Neuron (in vitro differentiated cells): Measurements from ENCODE around the gene FAM20A.
"Not testable (repeated sequence)": the region's sequence is repeated elsewhere in the genome, so short reads cannot be mapped to it uniquely, and the experiment has no call there.

Source experiments
- H2AFZ ChIP-seq: one replicate; pipeline ENCODE4 v1.6.1; 2013; ENCODE audit warnings: low read depth, mild to moderate bottlenecking, inconsistent platforms, low read length, moderate library complexity
- H3K27me3 ChIP-seq: one replicate; pipeline ENCODE4 v1.6.1; 2013; ENCODE audit warnings: low read length; ENCODE audit not compliant: insufficient read depth
- H3K36me3 ChIP-seq: one replicate; pipeline ENCODE4 v1.6.1; 2013; ENCODE audit warnings: low read length; ENCODE audit not compliant: insufficient read depth
- H3K4me1 ChIP-seq: one replicate; pipeline ENCODE4 v1.6.1; 2013; ENCODE audit warnings: low read length; ENCODE audit not compliant: insufficient read depth
- H3K4me3 ChIP-seq: 2 replicates; pipeline ENCODE4 v1.5.1; 2013; ENCODE audit warnings: mild to moderate bottlenecking, low read length, moderate library complexity
- H3K9me3 ChIP-seq: one replicate; pipeline ENCODE4 v1.6.1; 2013; ENCODE audit warnings: low read length

The FAM20A gene

GRCh38 chr17:68498479-68499326 is 102.5 kb downstream of the FAM20A start:
- Histone ChIP-seq H2AFZ (no peak overlapping the region), H3K9me3 (no peaks in the 10 kb centered on the region), H3K27me3 (peaks cover 6% of the 10 kb centered on the region), H3K4me1 (no peaks in the 10 kb centered on the region), H3K4me3 (no peak overlapping the region), H3K36me3 (no peaks in the 10 kb centered on the region)

- Histone ChIP-seq H2AFZ (no peak overlapping the region), H3K36me3 (no peaks in the 10 kb centered on the region), H3K27me3 (peaks cover 6% of the 10 kb centered on the region)
Observed at GRCh38 chr17:68497885-68498319, 103.3 kb downstream of the FAM20A start.

GRCh38 chr17:68495081-68495480 is 106.1 kb downstream of the FAM20A start:
- Histone ChIP-seq H3K27me3 (peaks cover 6% of the 10 kb centered on the region), H3K36me3 (no peaks in the 10 kb centered on the region), H3K4me3 (no peak overlapping the region), H3K4me1 (no peaks in the 10 kb centered on the region), H3K9me3 (no peaks in the 10 kb centered on the region), H2AFZ (no peak overlapping the region)

More at GRCh38 chr17:68497885-68498319, 103.3 kb downstream of the FAM20A start:
- no peaks in the 10 kb centered on the region for H3K9me3 ChIP-seq
- H3K4me1 ChIP-seq, result no peaks in the 10 kb centered on the region
- H3K4me3 ChIP-seq, result no peak overlapping the region

GRCh38 chr17:68492394-68493054 is 108.6 kb downstream of the FAM20A start:
- not testable (repeated sequence) for H3K9me3 ChIP-seq, H3K36me3 ChIP-seq, H3K4me3 ChIP-seq, H3K27me3 ChIP-seq, H2AFZ ChIP-seq, H3K4me1 ChIP-seq

GRCh38 chr17:68491381-68492231 is 109.6 kb downstream of the FAM20A start:
- H2AFZ ChIP-seq, result no peak overlapping the region
- no peaks in the 10 kb centered on the region for H3K36me3 ChIP-seq
- no peaks in the 10 kb centered on the region for H3K27me3 ChIP-seq
- H3K4me1 ChIP-seq, result no peaks in the 10 kb centered on the region
- no peaks in the 10 kb centered on the region for H3K9me3 ChIP-seq
- H3K4me3 ChIP-seq, result no peak overlapping the region

GRCh38 chr17:68489919-68490318 is 111.2 kb downstream of the FAM20A start:
- Histone ChIP-seq H3K27me3 (no peaks in the 10 kb centered on the region), H3K9me3 (no peaks in the 10 kb centered on the region), H3K36me3 (no peaks in the 10 kb centered on the region), H3K4me3 (no peak overlapping the region), H3K4me1 (peaks cover 6% of the 10 kb centered on the region), H2AFZ (no peak overlapping the region)
